A549 (cell line): ENCODE data around the gene LRTM2. TPM values are rescaled to one million over a fixed set of nuclear protein-coding genes. Genes with fewer than 3 reads are reported as not detected.

ENCODE experiments used
- ATAC-seq, 2 experiments: fragments of 200-7000 bp in 1 of 2; fragments of >200 bp in 1 of 2; cut with Nextera tagmentation in 1 of 2; cut with Tn5 transposase in 1 of 2; 3 replicates each; pipeline versions ENCODE4 v1.8.0 to v1.9.1; 2018 to 2020; ENCODE audit warnings: mild to moderate bottlenecking in 1 of 2, moderate library complexity in 1 of 2
- CTCF ChIA-PET: fragments of 300-600 bp; sonication (Branson Sonifier 250); formaldehyde crosslinking; extraction: SDS; loops from one replicate; lab custom pipeline; 2021; ENCODE audit warnings: antibody characterized with exemption, inconsistent platforms; lab: Yijun Ruan, JAX
- POLR2A ChIA-PET: fragments of 350-600 bp; formaldehyde crosslinking; extraction: SDS; loops from one replicate; lab custom pipeline; 2021; ENCODE audit warnings: antibody characterized with exemption, inconsistent platforms; lab: Yijun Ruan, JAX
- DNase-seq, 2 experiments: peaks; one replicate each; pipeline versions ENCODE4 v3.0.0 to v3.0.0-alpha.2; 2011 to 2016; ENCODE audit warnings: low read depth in 1 of 2, low spot score in 1 of 2
- FAIRE-seq: peaks from 2 replicates; lab custom pipeline; 2011; peaks lifted over from hg19 to GRCh38; lab: Jason Lieb, UNC
- H3K27ac ChIP-seq, 2 experiments: fragments of >200 bp; sonication (Bioruptor Twin); formaldehyde crosslinking; 3 replicates each; pipeline ENCODE4 v1.5.1; 2016 to 2017
- H3K4me1 ChIP-seq: fragments of >200 bp; sonication (Bioruptor Twin); formaldehyde crosslinking; 3 replicates; pipeline ENCODE4 v1.6.1; 2016
- H3K4me2 ChIP-seq: fragments of >200 bp; sonication (Bioruptor Twin); formaldehyde crosslinking; 3 replicates; pipeline ENCODE4 v1.6.1; 2016
- H3K4me3 ChIP-seq: fragments of >200 bp; sonication (Bioruptor Twin); formaldehyde crosslinking; 3 replicates; pipeline ENCODE4 v1.5.1; 2016
- H3K9me3 ChIP-seq: fragments of >200 bp; sonication (Bioruptor Twin); formaldehyde crosslinking; 3 replicates; pipeline ENCODE4 v1.6.1; 2016
- BHLHE40 ChIP-seq: IDR thresholded peaks from 2 replicates; pipeline ENCODE4 v1.6.1; 2012; ENCODE audit warnings: low read depth, low read length, inconsistent platforms
- EHF ChIP-seq: fragments of 250-450 bp; sonication (Bioruptor Pico); IDR thresholded peaks from 2 replicates; pipeline ENCODE4 v1.5.0; 2020; ENCODE audit warnings: mild to moderate bottlenecking
- EP300 ChIP-seq, 2 experiments: fragments of >200 bp; sonication (Bioruptor Twin); formaldehyde crosslinking; IDR thresholded peaks; 2 replicates in 1 of 2; 3 replicates in 1 of 2; pipeline ENCODE4 v1.6.1; 2016 to 2017
- FOSB ChIP-seq: fragments of 250-450 bp; sonication (Bioruptor Pico); IDR thresholded peaks from 2 replicates; pipeline ENCODE4 v1.5.0; 2020; ENCODE audit warnings: mild to moderate bottlenecking, moderate library complexity
- GATA3 ChIP-seq: IDR thresholded peaks from 2 replicates; pipeline ENCODE4 v1.6.1; 2012; ENCODE audit warnings: borderline replicate concordance
- HMGXB4 ChIP-seq: fragments of 250-450 bp; sonication (Bioruptor Pico); IDR thresholded peaks from 2 replicates; pipeline ENCODE4 v1.5.0; 2021; ENCODE audit warnings: mild to moderate bottlenecking, moderate library complexity, borderline replicate concordance
- HOXA7 ChIP-seq: fragments of 250-450 bp; sonication (Bioruptor Pico); IDR thresholded peaks from 2 replicates; pipeline ENCODE4 v1.5.0; 2020; ENCODE audit warnings: mild to moderate bottlenecking, moderate library complexity
- JUNB ChIP-seq: fragments of >200 bp; sonication (Bioruptor Twin); formaldehyde crosslinking; IDR thresholded peaks from 2 replicates; pipeline ENCODE4 v1.6.1; 2016
- MAFK ChIP-seq: fragments of 450-650 bp; IDR thresholded peaks from 2 replicates; pipeline ENCODE4 v1.6.1; 2014; ENCODE audit not compliant: partially characterized antibody
- MAZ ChIP-seq: fragments of 150-350 bp; IDR thresholded peaks from 2 replicates; pipeline ENCODE4 v1.6.1; 2014; ENCODE audit warnings: antibody characterized with exemption, low read depth, low read length, borderline replicate concordance
- NPAS2 ChIP-seq: fragments of 250-450 bp; sonication (Bioruptor Pico); IDR thresholded peaks from 2 replicates; pipeline ENCODE4 v1.8.0; 2022; ENCODE audit warnings: mild to moderate bottlenecking, moderate library complexity, borderline replicate concordance
- POLR2A ChIP-seq: IDR thresholded peaks from 2 replicates; pipeline ENCODE4 v1.6.1; 2012; ENCODE audit warnings: mild to moderate bottlenecking, low read length
- POLR2AphosphoS2 ChIP-seq: conservative IDR thresholded peaks from 2 replicates; pipeline ENCODE4 v1.6.1; 2012; ENCODE audit warnings: low read length, improper control_type of control experiment, inconsistent platforms
- RARB ChIP-seq: fragments of 250-450 bp; sonication (Bioruptor Pico); IDR thresholded peaks from 2 replicates; pipeline ENCODE4 v1.8.0; 2021; ENCODE audit warnings: mild to moderate bottlenecking, moderate library complexity
- RCOR1 ChIP-seq: fragments of 150-350 bp; IDR thresholded peaks from 2 replicates; pipeline ENCODE4 v1.6.1; 2014; ENCODE audit warnings: antibody characterized with exemption, low read length, low read depth
- RNF2 ChIP-seq: fragments of 200-600 bp; sonication (generic); IDR thresholded peaks from 2 replicates; pipeline ENCODE4 v1.6.1; 2016; ENCODE audit warnings: low read depth, mild to moderate bottlenecking, antibody characterized with exemption, moderate library complexity, borderline replicate concordance
- TP53 ChIP-seq: fragments of 250-450 bp; sonication (Bioruptor Pico); IDR thresholded peaks from 2 replicates; pipeline ENCODE4 v1.5.0; 2021; ENCODE audit warnings: mild to moderate bottlenecking, moderate library complexity
- ZFP36 ChIP-seq: fragments of 450-650 bp; IDR thresholded peaks from 2 replicates; pipeline ENCODE4 v1.6.1; 2014; ENCODE audit warnings: borderline replicate concordance; ENCODE audit not compliant: partially characterized antibody
- WGBS: methylation state at CpG from one replicate; pipeline ENCODE4 v1.1.6; 2017; ENCODE audit errors: missing lambda C conversion rate; 5-methylcytosine and 5-hydroxymethylcytosine counted together
- polyA plus RNA-seq, 4 experiments: library from polyadenylated mRNA; depleted of rRNA in 3 of 4; stranded (reverse); fragments of >200 nt; fragmentation: RNase III in 1 of 4; extraction: RNeasy Plus Mini Kit Qiagen cat#74134 plus additional on column Dnase treatment in 1 of 4; gene quantifications; 2 replicates in 3 of 4; 3 replicates in 1 of 4; pipeline ENCODE4 v1.2.3, GENCODE V29; 2011 to 2017
- TF ChIP-seq, protein P1 (sequence below): fragments of >200 bp; sonication (Bioruptor Twin); formaldehyde crosslinking; IDR thresholded peaks from 3 replicates; pipeline ENCODE4 v1.6.1; 2016
- TF ChIP-seq, protein P2 (sequence below): fragments of 150-350 bp; IDR thresholded peaks from 2 replicates; pipeline ENCODE4 v1.6.1; 2014; ENCODE audit warnings: low read depth, mild to moderate bottlenecking, low read length

Gene LRTM2
- polyA plus RNA-seq, 2 of the 4 experiments (the other 2 are of a cell fraction), result not detected

GRCh38 chr12:1835211-1836131 is 15.1 kb downstream of the LRTM2 start:
- no peak for ATAC-seq
- Histone ChIP-seq H3K4me3 (no peak overlapping the region), H3K4me2 (no peak overlapping the region), H3K4me1 (no peaks in the 10 kb centered on the region), H3K9me3 (no peaks in the 10 kb centered on the region), H3K27ac (no peak overlapping the region)
- WGBS, result 68% methylated on average over 20 of the region's 22 CpGs
- no peak for FAIRE-seq
- ChIA-PET POLR2A (no interaction called here), CTCF (interaction anchor here (1.0 kb wide), 1 partner anchor 40 kb away, joined by 3 read pairs; no protein-coding TSS in a partner anchor)
- TF ChIP-seq HOXA7 (CRISPR knock-in tag) (no peak), MAZ (no peak), ZFP36 (no peak), EHF (CRISPR knock-in tag) (no peak), FOSB (CRISPR knock-in tag) (no peak), MAFK (no peak), RCOR1 (no peak), POLR2AphosphoS2 (no peak), TP53 (no peak), RARB (CRISPR knock-in tag) (no peak), EP300 (IDR thresholded peaks at IDR 0.05) (no peak), NPAS2 (CRISPR knock-in tag) (no peak)
- TF ChIP-seq, protein P1, sequence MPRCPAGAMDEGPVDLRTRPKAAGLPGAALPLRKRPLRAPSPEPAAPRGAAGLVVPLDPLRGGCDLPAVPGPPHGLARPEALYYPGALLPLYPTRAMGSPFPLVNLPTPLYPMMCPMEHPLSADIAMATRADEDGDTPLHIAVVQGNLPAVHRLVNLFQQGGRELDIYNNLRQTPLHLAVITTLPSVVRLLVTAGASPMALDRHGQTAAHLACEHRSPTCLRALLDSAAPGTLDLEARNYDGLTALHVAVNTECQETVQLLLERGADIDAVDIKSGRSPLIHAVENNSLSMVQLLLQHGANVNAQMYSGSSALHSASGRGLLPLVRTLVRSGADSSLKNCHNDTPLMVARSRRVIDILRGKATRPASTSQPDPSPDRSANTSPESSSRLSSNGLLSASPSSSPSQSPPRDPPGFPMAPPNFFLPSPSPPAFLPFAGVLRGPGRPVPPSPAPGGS, result no peak
- DNase-seq, result no peak

GRCh38 chr12:1836241-1836803 is 16.0 kb downstream of the LRTM2 start:
- H3K4me2 ChIP-seq, result no peak overlapping the region
- no peaks in the 10 kb centered on the region for H3K9me3 ChIP-seq
- 73% methylated on average over 6 of the region's 7 CpGs for WGBS
- no peak overlapping the region for H3K27ac ChIP-seq
- no peak for ATAC-seq
- TF ChIP-seq JUNB (no peak), POLR2A (no peak), RNF2 (no peak)
- TF ChIP-seq, all 56 proteins: peak for 0
- ChIA-PET POLR2A (no interaction called here), CTCF (interaction anchor here (1.2 kb wide), 1 partner anchor 104 kb away, joined by 4 read pairs; no protein-coding TSS in a partner anchor)
- no peak for FAIRE-seq
- H3K4me1 ChIP-seq, result no peaks in the 10 kb centered on the region
- DNase-seq, result no peak
- H3K4me3 ChIP-seq, result no peak overlapping the region

- CTCF ChIA-PET, result interaction anchor here (1.2 kb wide), 1 partner anchor 103 kb away, joined by 4 read pairs; no protein-coding TSS in a partner anchor
- no peaks in the 10 kb centered on the region for H3K4me1 ChIP-seq
- H3K27ac ChIP-seq, result no peak overlapping the region
- no peak for TF ChIP-seq GATA3
- no peak for TF ChIP-seq POLR2AphosphoS2
- no peak for TF ChIP-seq MAZ
- TF ChIP-seq, protein P2, sequence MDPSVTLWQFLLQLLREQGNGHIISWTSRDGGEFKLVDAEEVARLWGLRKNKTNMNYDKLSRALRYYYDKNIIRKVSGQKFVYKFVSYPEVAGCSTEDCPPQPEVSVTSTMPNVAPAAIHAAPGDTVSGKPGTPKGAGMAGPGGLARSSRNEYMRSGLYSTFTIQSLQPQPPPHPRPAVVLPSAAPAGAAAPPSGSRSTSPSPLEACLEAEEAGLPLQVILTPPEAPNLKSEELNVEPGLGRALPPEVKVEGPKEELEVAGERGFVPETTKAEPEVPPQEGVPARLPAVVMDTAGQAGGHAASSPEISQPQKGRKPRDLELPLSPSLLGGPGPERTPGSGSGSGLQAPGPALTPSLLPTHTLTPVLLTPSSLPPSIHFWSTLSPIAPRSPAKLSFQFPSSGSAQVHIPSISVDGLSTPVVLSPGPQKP, result no peak
- no peak for TF ChIP-seq BHLHE40
- no peak for TF ChIP-seq HMGXB4 (CRISPR knock-in tag)
- no peak for DNase-seq
- no peak overlapping the region for H3K4me2 ChIP-seq
- POLR2A ChIA-PET, result no interaction called here
- no peak for FAIRE-seq
- ATAC-seq, result no peak
- 69% methylated on average over 18 of the region's 22 CpGs for WGBS
- no peak overlapping the region for H3K4me3 ChIP-seq
- no peaks in the 10 kb centered on the region for H3K9me3 ChIP-seq
These were observed 16.6 kb downstream of the LRTM2 start for GRCh38 chr12:1836854-1837421.
